Panc1 (cell line): ENCODE data around the gene PGS1. TPM values are rescaled to one million over a fixed set of nuclear protein-coding genes. Genes with fewer than 3 reads are reported as not detected.

Experiments
- ATAC-seq: fragments of 200-7000 bp; cut with Tn5 transposase; 2 replicates; pipeline ENCODE4 v1.9.1; 2020; ENCODE audit warnings: mild to moderate bottlenecking, moderate library complexity
- BruUV-seq: library from RNA; stranded (reverse); fragments of 400-500 nt; replicated peaks from 2 replicates; lab custom pipeline; 2021; lab: Mats Ljungman, UMichigan
- CTCF ChIA-PET: fragments of 300-600 bp; sonication (Branson Sonifier 250); formaldehyde crosslinking; loops from one replicate; lab custom pipeline; 2022; ENCODE audit warnings: antibody characterized with exemption; lab: Charles Lee
- POLR2A ChIA-PET: fragments of 300-600 bp; sonication (Branson Sonifier 250); formaldehyde crosslinking; loops from one replicate; lab custom pipeline; 2022; ENCODE audit warnings: antibody characterized with exemption; lab: Charles Lee
- DNase-seq: peaks from one replicate; pipeline ENCODE4 v3.0.0-alpha.2; 2010; ENCODE audit warnings: low read depth, low spot score
- H3K27ac ChIP-seq: 2 replicates; pipeline ENCODE4 v1.5.1; 2011; ENCODE audit warnings: mild to moderate bottlenecking, low read length, inconsistent platforms
- H3K27me3 ChIP-seq: fragments of 200-500 bp; sonication (Bioruptor generic); 2 replicates; pipeline ENCODE4 v1.6.0; 2014; ENCODE audit warnings: low read length, inconsistent platforms; ENCODE audit not compliant: control insufficient read depth, insufficient read depth
- H3K36me3 ChIP-seq: fragments of 200-500 bp; sonication (Bioruptor generic); 2 replicates; pipeline ENCODE4 v1.5.1; 2014; ENCODE audit warnings: inconsistent platforms, mild to moderate bottlenecking, low read length, moderate library complexity; ENCODE audit not compliant: control insufficient read depth, insufficient read depth
- H3K4me1 ChIP-seq: 2 replicates; pipeline ENCODE4 v1.5.1; 2011; ENCODE audit warnings: inconsistent platforms, mild to moderate bottlenecking, low read length, moderate library complexity; ENCODE audit not compliant: control insufficient read depth, insufficient read depth
- H3K4me3 ChIP-seq, 2 experiments: 2 replicates each; pipeline ENCODE4 v1.5.1; 2011 to 2012; ENCODE audit warnings: low read depth in 2 of 2, low read length in 2 of 2, mild to moderate bottlenecking in 2 of 2, inconsistent platforms in 1 of 2, moderate library complexity in 1 of 2
- H3K9me3 ChIP-seq: fragments of 200-500 bp; sonication (Bioruptor generic); 2 replicates; pipeline ENCODE4 v1.5.1; 2014; ENCODE audit warnings: low read depth, mild to moderate bottlenecking, inconsistent platforms, low read length, moderate library complexity; ENCODE audit not compliant: control insufficient read depth, insufficient read depth
- CTCF ChIP-seq: fragments of 450-650 bp; IDR thresholded peaks from 2 replicates; pipeline ENCODE4 v1.5.1; 2017; ENCODE audit warnings: mild to moderate bottlenecking
- POLR2AphosphoS5 ChIP-seq: IDR thresholded peaks from 2 replicates; pipeline ENCODE4 v1.6.1; 2012; ENCODE audit warnings: mild to moderate bottlenecking, low read depth, low read length, moderate library complexity
- SIN3A ChIP-seq: IDR thresholded peaks from 2 replicates; pipeline ENCODE4 v1.6.1; 2012; ENCODE audit warnings: low read depth, mild to moderate bottlenecking, low read length, moderate library complexity, borderline replicate concordance; ENCODE audit not compliant: insufficient read depth
- TCF7L2 ChIP-seq: IDR thresholded peaks from 2 replicates; pipeline ENCODE4 v1.6.1; 2011; ENCODE audit warnings: mild to moderate bottlenecking, low read depth, low read length, inconsistent platforms
- in situ Hi-C: cut with HindIII; loops from 2 replicates; pipeline ENCODE4 v1.10.0; 2016; ENCODE audit warnings: low sequenced_read_pairs, low pct_unique_long_range_greater_than_20kb
- intact Hi-C: fragments of 100-400 bp; cut with micrococcal nuclease; formaldehyde crosslinking; loops from one replicate; pipeline ENCODE4 v1.10.0; 2022; ENCODE audit not compliant: unreplicated experiment
- total RNA-seq: library from RNA; stranded (reverse); gene quantifications from one replicate; pipeline ENCODE4 v1.2.1, GENCODE V29; 2021; ENCODE audit not compliant: unreplicated experiment
- TF ChIP-seq, protein P1 (sequence below), 2 experiments: IDR thresholded peaks; 2 replicates each; pipeline ENCODE4 v1.6.1; 2011 to 2012; ENCODE audit warnings: low read depth in 2 of 2, control low read depth in 1 of 2, low read length in 1 of 2, mild to moderate bottlenecking in 1 of 2, moderate library complexity in 1 of 2; ENCODE audit not compliant: insufficient read depth in 1 of 2

The PGS1 gene
- total RNA-seq, 1 experiment from 2014 or later: 47.5 TPM

DNA sequence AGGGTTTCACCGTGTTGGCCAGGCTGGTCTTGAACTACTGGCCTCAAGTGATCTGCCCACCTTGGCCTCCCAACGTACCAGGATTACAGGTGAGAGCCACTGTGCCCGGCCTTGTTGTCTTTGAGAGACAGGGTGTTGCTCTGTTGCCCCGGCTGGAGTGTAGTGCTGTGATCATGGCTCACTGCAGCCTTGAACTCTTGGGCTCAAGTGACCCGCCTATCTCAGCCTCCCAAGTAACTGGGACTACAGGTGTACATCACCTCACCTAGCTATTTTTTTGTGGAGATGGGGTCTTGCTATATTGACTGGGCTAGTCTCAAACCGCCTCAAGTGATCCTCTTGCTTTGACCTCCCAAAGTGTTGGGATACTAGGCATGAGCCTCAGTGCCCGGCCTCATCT is 68.4 kb downstream of the PGS1 start:
- H3K27ac ChIP-seq: no peak overlapping the region
- no peak for ATAC-seq
- no TSS peak for BruUV-seq
- H3K36me3 ChIP-seq: no peaks in the 10 kb centered on the region
- H3K9me3 ChIP-seq: no peaks in the 10 kb centered on the region
- CTCF ChIA-PET: interaction anchor here (0.6 to 0.7 kb wide), 5 partner anchors 10 to 196 kb away, joined by 3 to 10 read pairs (median 6); no protein-coding TSS in a partner anchor
- no peaks in the 10 kb centered on the region for H3K27me3 ChIP-seq
- in situ Hi-C loops (no loop called here), intact Hi-C loops (no loop called here)
- no peak overlapping the region for H3K4me3 ChIP-seq
- no peak for TF ChIP-seq CTCF
- no peak for TF ChIP-seq TCF7L2
- no peaks in the 10 kb centered on the region for H3K4me1 ChIP-seq
- DNase-seq: no peak
- POLR2A ChIA-PET: no interaction called here

GRCh38 chr17:78448356-78448993 is 70.0 kb downstream of the PGS1 start:
- H3K36me3 ChIP-seq: no peaks in the 10 kb centered on the region
- H3K4me3 ChIP-seq: no peak overlapping the region
- TF ChIP-seq CTCF: no peak
- TF ChIP-seq, protein P1, sequence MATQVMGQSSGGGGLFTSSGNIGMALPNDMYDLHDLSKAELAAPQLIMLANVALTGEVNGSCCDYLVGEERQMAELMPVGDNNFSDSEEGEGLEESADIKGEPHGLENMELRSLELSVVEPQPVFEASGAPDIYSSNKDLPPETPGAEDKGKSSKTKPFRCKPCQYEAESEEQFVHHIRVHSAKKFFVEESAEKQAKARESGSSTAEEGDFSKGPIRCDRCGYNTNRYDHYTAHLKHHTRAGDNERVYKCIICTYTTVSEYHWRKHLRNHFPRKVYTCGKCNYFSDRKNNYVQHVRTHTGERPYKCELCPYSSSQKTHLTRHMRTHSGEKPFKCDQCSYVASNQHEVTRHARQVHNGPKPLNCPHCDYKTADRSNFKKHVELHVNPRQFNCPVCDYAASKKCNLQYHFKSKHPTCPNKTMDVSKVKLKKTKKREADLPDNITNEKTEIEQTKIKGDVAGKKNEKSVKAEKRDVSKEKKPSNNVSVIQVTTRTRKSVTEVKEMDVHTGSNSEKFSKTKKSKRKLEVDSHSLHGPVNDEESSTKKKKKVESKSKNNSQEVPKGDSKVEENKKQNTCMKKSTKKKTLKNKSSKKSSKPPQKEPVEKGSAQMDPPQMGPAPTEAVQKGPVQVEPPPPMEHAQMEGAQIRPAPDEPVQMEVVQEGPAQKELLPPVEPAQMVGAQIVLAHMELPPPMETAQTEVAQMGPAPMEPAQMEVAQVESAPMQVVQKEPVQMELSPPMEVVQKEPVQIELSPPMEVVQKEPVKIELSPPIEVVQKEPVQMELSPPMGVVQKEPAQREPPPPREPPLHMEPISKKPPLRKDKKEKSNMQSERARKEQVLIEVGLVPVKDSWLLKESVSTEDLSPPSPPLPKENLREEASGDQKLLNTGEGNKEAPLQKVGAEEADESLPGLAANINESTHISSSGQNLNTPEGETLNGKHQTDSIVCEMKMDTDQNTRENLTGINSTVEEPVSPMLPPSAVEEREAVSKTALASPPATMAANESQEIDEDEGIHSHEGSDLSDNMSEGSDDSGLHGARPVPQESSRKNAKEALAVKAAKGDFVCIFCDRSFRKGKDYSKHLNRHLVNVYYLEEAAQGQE (IDR thresholded peaks at IDR 0.05; ENCODE audit: insufficient read depth in 1 of 2, low read depth in 2 of 2, low read length in 1 of 2): no peak
- no peak for TF ChIP-seq TCF7L2
- no peak for TF ChIP-seq SIN3A
- no peak for TF ChIP-seq POLR2AphosphoS5
- H3K4me1 ChIP-seq: no peaks in the 10 kb centered on the region
- ChIA-PET CTCF (interaction anchor here (0.7 kb wide), 1 partner anchor 198 kb away, joined by 3 read pairs; no protein-coding TSS in a partner anchor), POLR2A (no interaction called here)
- H3K27me3 ChIP-seq: no peaks in the 10 kb centered on the region
- no peak for DNase-seq
- in situ Hi-C loops: no loop called here
- no TSS peak for BruUV-seq
- ATAC-seq: no peak
- no peak overlapping the region for H3K27ac ChIP-seq
- no peaks in the 10 kb centered on the region for H3K9me3 ChIP-seq
- intact Hi-C loops: no loop called here
